ENCODE data around the gene KRTAP21-2.

DNA sequence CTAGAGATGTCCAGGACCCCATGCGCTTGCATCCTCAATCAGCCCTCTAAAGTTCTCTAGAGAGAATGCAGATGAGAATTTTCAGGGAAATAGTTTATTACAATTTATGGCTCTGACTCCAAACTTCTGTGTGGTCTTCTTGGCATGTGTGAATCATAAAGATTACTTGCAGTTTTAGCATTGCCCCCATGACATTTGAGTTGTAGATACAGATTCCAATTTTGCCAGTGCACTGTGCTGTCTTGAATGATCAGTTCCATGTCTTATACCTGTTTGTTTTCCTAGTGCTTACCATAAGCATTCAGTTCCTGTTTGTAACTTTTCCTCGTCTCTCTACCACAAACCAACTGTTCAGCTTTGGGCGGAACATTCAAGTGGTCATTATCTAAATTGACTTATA lies 33.3 kb downstream of the KRTAP21-2 start:
- TF ChIP-seq JUND (IDR thresholded peaks at IDR 0.05) (no peak), CTCF (IDR thresholded peaks at IDR 0.05; ENCODE audit: low read depth, low read length, missing input control) (no peak), RAD21 (IDR thresholded peaks at IDR 0.05) (no peak), TAF1 (conservative IDR thresholded peaks at IDR 0.05) (no peak), NR2F2 (IDR thresholded peaks at IDR 0.05) (no peak), EGR1 (IDR thresholded peaks at IDR 0.05; ENCODE audit: low read depth in 2 of 2) (no peak), FOXA1 (IDR thresholded peaks at IDR 0.05) (no peak), SP1 (IDR thresholded peaks at IDR 0.05) (no peak), RXRA (IDR thresholded peaks at IDR 0.05) (no peak)
- TF ChIP-seq, protein P1, sequence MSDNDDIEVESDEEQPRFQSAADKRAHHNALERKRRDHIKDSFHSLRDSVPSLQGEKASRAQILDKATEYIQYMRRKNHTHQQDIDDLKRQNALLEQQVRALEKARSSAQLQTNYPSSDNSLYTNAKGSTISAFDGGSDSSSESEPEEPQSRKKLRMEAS (IDR thresholded peaks at IDR 0.05) = no peak
- TF ChIP-seq, protein P2, sequence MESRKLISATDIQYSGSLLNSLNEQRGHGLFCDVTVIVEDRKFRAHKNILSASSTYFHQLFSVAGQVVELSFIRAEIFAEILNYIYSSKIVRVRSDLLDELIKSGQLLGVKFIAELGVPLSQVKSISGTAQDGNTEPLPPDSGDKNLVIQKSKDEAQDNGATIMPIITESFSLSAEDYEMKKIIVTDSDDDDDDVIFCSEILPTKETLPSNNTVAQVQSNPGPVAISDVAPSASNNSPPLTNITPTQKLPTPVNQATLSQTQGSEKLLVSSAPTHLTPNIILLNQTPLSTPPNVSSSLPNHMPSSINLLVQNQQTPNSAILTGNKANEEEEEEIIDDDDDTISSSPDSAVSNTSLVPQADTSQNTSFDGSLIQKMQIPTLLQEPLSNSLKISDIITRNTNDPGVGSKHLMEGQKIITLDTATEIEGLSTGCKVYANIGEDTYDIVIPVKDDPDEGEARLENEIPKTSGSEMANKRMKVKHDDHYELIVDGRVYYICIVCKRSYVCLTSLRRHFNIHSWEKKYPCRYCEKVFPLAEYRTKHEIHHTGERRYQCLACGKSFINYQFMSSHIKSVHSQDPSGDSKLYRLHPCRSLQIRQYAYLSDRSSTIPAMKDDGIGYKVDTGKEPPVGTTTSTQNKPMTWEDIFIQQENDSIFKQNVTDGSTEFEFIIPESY (IDR thresholded peaks at IDR 0.05) = no peak

Measured in liver (tissue), 3 donors.